WTC11 (cell line): Measurements from ENCODE around the gene AHNAK.

Experiments used
- ATF2 ChIP-seq: sonication (generic); formaldehyde crosslinking; IDR thresholded peaks from 2 replicates; pipeline ENCODE4 v1.8.1; 2022; ENCODE audit warnings: low read depth, missing genetic modification reagents, borderline replicate concordance
- ATF3 ChIP-seq: sonication (generic); formaldehyde crosslinking; conservative IDR thresholded peaks from 2 replicates; pipeline ENCODE4 v1.8.1; 2022; ENCODE audit warnings: mild to moderate bottlenecking, missing genetic modification reagents
- CREB1 ChIP-seq: sonication (generic); formaldehyde crosslinking; IDR thresholded peaks from 2 replicates; pipeline ENCODE4 v1.8.0; 2023; ENCODE audit warnings: mild to moderate bottlenecking, missing genetic modification reagents
- CTCF ChIP-seq: fragments of 200-600 bp; IDR thresholded peaks from 2 replicates; pipeline ENCODE4 v1.8.0; 2022; ENCODE audit warnings: antibody characterized with exemption
- ERG ChIP-seq: fragments of 250-450 bp; sonication (Bioruptor Pico); IDR thresholded peaks from 2 replicates; pipeline ENCODE4 v1.8.0; 2021; ENCODE audit warnings: mild to moderate bottlenecking
- JUN ChIP-seq: sonication (generic); formaldehyde crosslinking; IDR thresholded peaks from 2 replicates; pipeline ENCODE4 v1.8.0; 2023; ENCODE audit warnings: mild to moderate bottlenecking, missing genetic modification reagents
- MLX ChIP-seq: sonication (generic); formaldehyde crosslinking; IDR thresholded peaks from 2 replicates; pipeline ENCODE4 v1.8.1; 2023; ENCODE audit warnings: mild to moderate bottlenecking, missing genetic modification reagents, moderate library complexity
- PRRX2 ChIP-seq: fragments of 250-450 bp; sonication (Bioruptor Pico); IDR thresholded peaks from 2 replicates; pipeline ENCODE4 v1.8.0; 2021; ENCODE audit warnings: mild to moderate bottlenecking
- RELA ChIP-seq: sonication (generic); formaldehyde crosslinking; IDR thresholded peaks from 2 replicates; pipeline ENCODE4 v1.8.1; 2022; ENCODE audit warnings: missing genetic modification reagents, mild to moderate bottlenecking, borderline replicate concordance
- TEAD4 ChIP-seq: sonication (generic); formaldehyde crosslinking; IDR thresholded peaks from 2 replicates; pipeline ENCODE4 v1.8.0; 2022; ENCODE audit warnings: mild to moderate bottlenecking, missing genetic modification reagents
- ZNF138 ChIP-seq: sonication (generic); formaldehyde crosslinking; conservative IDR thresholded peaks from 2 replicates; pipeline ENCODE4 v1.8.1; 2022; ENCODE audit warnings: mild to moderate bottlenecking, moderate library complexity, missing genetic modification reagents
- ZNF263 ChIP-seq: sonication (generic); formaldehyde crosslinking; IDR thresholded peaks from 2 replicates; pipeline ENCODE4 v1.8.1; 2022; ENCODE audit warnings: low read depth, mild to moderate bottlenecking, moderate library complexity, missing genetic modification reagents
- TF ChIP-seq, protein P1 (sequence below): sonication (generic); formaldehyde crosslinking; IDR thresholded peaks from 2 replicates; pipeline ENCODE4 v1.8.0; 2022; ENCODE audit warnings: mild to moderate bottlenecking, missing genetic modification reagents
- TF ChIP-seq, protein P2 (sequence below): fragments of 250-450 bp; sonication (Bioruptor Pico); IDR thresholded peaks from 2 replicates; pipeline ENCODE4 v2.1.2; 2022; ENCODE audit warnings: mild to moderate bottlenecking, moderate library complexity

DNA sequence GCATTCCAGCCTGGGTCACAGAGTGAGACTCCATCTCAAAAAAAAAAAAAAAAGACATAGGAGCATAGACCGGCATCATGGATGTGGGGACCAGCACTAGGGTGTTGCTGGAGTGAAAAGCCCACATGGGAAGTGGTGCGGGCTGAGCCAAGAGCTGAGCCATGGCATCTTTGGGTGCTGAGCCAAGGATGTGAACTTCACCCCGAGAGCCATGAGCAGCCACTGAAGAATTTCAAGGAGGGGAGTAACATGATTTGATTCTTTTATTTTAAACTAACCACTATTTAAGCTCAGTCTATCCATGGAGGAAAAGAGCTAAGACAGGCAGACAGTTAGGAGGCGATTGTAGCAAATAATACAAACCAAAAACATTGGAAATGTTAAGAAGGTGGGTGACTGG, 57.4 kb downstream of the AHNAK start:
- no peak for TF ChIP-seq CTCF
- TF ChIP-seq, protein P1, sequence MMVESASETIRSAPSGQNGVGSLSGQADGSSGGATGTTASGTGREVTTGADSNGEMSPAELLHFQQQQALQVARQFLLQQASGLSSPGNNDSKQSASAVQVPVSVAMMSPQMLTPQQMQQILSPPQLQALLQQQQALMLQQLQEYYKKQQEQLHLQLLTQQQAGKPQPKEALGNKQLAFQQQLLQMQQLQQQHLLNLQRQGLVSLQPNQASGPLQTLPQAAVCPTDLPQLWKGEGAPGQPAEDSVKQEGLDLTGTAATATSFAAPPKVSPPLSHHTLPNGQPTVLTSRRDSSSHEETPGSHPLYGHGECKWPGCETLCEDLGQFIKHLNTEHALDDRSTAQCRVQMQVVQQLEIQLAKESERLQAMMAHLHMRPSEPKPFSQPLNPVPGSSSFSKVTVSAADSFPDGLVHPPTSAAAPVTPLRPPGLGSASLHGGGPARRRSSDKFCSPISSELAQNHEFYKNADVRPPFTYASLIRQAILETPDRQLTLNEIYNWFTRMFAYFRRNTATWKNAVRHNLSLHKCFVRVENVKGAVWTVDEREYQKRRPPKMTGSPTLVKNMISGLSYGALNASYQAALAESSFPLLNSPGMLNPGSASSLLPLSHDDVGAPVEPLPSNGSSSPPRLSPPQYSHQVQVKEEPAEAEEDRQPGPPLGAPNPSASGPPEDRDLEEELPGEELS (CRISPR knock-in tag), result no peak
- no peak for TF ChIP-seq ZNF263 (CRISPR knock-in tag)
- TF ChIP-seq ATF2, result no peak
- TF ChIP-seq JUN (CRISPR knock-in tag), result no peak
- TF ChIP-seq CREB1, result no peak
- no peak for TF ChIP-seq TEAD4 (CRISPR knock-in tag)
- TF ChIP-seq, protein P2, sequence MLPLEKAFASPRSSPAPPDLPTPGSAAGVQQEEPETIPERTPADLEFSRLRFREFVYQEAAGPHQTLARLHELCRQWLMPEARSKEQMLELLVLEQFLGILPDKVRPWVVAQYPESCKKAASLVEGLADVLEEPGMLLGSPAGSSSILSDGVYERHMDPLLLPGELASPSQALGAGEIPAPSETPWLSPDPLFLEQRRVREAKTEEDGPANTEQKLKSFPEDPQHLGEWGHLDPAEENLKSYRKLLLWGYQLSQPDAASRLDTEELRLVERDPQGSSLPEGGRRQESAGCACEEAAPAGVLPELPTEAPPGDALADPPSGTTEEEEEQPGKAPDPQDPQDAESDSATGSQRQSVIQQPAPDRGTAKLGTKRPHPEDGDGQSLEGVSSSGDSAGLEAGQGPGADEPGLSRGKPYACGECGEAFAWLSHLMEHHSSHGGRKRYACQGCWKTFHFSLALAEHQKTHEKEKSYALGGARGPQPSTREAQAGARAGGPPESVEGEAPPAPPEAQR (CRISPR knock-in tag), result no peak
- no peak for TF ChIP-seq RELA (CRISPR knock-in tag)
- TF ChIP-seq PRRX2, result no peak
- TF ChIP-seq ZNF138 (CRISPR knock-in tag), result no peak
- no peak for TF ChIP-seq ATF3 (CRISPR knock-in tag)
- no peak for TF ChIP-seq ERG
- no peak for TF ChIP-seq MLX (CRISPR knock-in tag)
